HepG2 (cell line): ENCODE results near the gene CIROP. TPM values are rescaled to one million over a fixed set of nuclear protein-coding genes. Genes with fewer than 3 reads are reported as not detected.

Experiments used
- ATF2 ChIP-seq: sonication (generic); formaldehyde crosslinking; IDR thresholded peaks from 2 replicates; pipeline ENCODE4 v1.4.0; 2020; ENCODE audit warnings: missing genetic modification reagents
- ETV5 ChIP-seq: IDR thresholded peaks from 2 replicates; pipeline ENCODE4 v1.6.1; 2018; ENCODE audit warnings: missing biosample characterization, missing genetic modification reagents, inconsistent platforms, borderline replicate concordance
- GTF2F1 ChIP-seq: fragments of 150-350 bp; IDR thresholded peaks from 2 replicates; pipeline ENCODE4 v1.6.1; 2014; ENCODE audit warnings: low read length
- NFYC ChIP-seq: IDR thresholded peaks from 2 replicates; pipeline ENCODE4 v1.6.1; 2016; ENCODE audit warnings: missing genetic modification reagents, missing compliant biosample characterization
- RFX3 ChIP-seq: IDR thresholded peaks from 2 replicates; pipeline ENCODE4 v1.6.1; 2016; ENCODE audit warnings: missing biosample characterization, missing genetic modification reagents
- TBX2 ChIP-seq: sonication (generic); formaldehyde crosslinking; IDR thresholded peaks from 2 replicates; pipeline ENCODE4 v1.5.0; 2020; ENCODE audit warnings: missing genetic modification reagents, mild to moderate bottlenecking, borderline replicate concordance
- ZNF407 ChIP-seq: sonication (generic); formaldehyde crosslinking; IDR thresholded peaks from one replicate; pipeline ENCODE4 v1.5.1; 2020; ENCODE audit warnings: mild to moderate bottlenecking, missing genetic modification reagents; ENCODE audit errors: not compliant biosample characterization
- ZNF644 ChIP-seq: IDR thresholded peaks from 2 replicates; pipeline ENCODE4 v1.6.1; 2016; ENCODE audit warnings: low read depth
- polyA plus RNA-seq, 8 experiments: library from polyadenylated mRNA; depleted of rRNA in 3 of 8; stranded (reverse) in 7 of 8; unstranded in 1 of 8; fragments of >200 nt; fragmentation: Illumina TruSeq in 4 of 8; extraction: Trizol in 4 of 8; gene quantifications; 2 replicates each; pipeline versions ENCODE4 v1.2.1 to v1.2.3, GENCODE V29; 2011 to 2016; ENCODE audit warnings: low read depth in 4 of 8, missing spikeins in 1 of 8, mixed read lengths in 1 of 8; ENCODE audit not compliant: insufficient read depth in 1 of 8
- total RNA-seq, 5 experiments: library from RNA; depleted of rRNA; stranded (reverse); fragments of >200 nt; fragmentation: Illumina TruSeq; extraction: Trizol; gene quantifications; 2 replicates each; pipeline ENCODE4 v1.2.3, GENCODE V29; 2016; ENCODE audit warnings: low read depth in 1 of 5
- TF ChIP-seq, protein P1 (sequence below): sonication (generic); formaldehyde crosslinking; conservative IDR thresholded peaks from 2 replicates; pipeline ENCODE4 v1.8.1; 2023; ENCODE audit warnings: missing genetic modification reagents
- TF ChIP-seq, protein P2 (sequence below): sonication (generic); formaldehyde crosslinking; IDR thresholded peaks from 2 replicates; pipeline ENCODE4 v1.4.0; 2020; ENCODE audit warnings: missing genetic modification reagents
- TF ChIP-seq, protein P3 (sequence below): sonication (generic); formaldehyde crosslinking; IDR thresholded peaks from 2 replicates; pipeline ENCODE4 v1.4.0; 2020; ENCODE audit warnings: missing genetic modification reagents, borderline replicate concordance

The CIROP gene
- total and polyA plus RNA-seq, 2 of the 13 experiments (the other 11 are each of a cell fraction or from before 2014, with no cell fraction given): 0.07 TPM; not detected in 1

DNA sequence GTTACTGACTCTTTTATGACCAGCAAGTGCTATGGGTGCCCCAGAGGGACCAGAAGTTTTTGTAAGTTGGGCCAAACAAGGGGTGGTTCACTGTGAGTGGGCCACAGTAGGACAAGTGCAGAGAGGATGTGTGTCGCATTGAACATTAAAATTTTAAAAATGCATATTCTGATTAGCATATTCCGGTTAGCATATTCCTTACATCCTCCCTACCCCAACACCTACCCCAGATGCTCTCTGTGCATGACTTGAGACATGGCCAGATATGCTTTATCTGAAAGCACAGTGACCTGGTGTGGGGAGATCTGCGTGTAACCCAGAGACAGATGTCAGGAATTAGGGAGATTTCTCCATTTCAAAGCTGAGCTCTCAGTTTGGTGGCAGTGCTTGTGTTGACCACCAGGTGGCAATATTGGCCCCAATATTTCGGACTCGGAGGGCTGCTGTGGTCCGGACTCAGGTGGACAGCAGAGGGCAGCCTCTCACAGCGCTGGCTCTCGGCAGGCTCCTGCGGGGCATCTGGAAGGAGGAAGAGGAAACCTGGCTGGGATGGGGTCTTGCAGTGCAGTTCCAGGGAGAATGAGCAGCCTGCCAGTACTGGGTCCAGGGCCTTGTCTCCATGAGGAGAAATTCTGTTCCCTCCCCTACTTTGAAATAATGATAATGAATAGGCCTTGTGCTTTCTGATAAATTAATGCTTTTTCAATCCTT, 15.9 kb upstream of the CIROP start (continued):
- TF ChIP-seq ZNF407: no peak
- 0 out of 2 replicates have a peak, but pooled peaks have one; percentile 41 for TF ChIP-seq RFX3 (CRISPR knock-in tag)
- TF ChIP-seq ZNF644 (CRISPR knock-in tag): no peak
- TF ChIP-seq, protein P1, sequence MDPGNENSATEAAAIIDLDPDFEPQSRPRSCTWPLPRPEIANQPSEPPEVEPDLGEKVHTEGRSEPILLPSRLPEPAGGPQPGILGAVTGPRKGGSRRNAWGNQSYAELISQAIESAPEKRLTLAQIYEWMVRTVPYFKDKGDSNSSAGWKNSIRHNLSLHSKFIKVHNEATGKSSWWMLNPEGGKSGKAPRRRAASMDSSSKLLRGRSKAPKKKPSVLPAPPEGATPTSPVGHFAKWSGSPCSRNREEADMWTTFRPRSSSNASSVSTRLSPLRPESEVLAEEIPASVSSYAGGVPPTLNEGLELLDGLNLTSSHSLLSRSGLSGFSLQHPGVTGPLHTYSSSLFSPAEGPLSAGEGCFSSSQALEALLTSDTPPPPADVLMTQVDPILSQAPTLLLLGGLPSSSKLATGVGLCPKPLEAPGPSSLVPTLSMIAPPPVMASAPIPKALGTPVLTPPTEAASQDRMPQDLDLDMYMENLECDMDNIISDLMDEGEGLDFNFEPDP (CRISPR knock-in tag): no peak
- TF ChIP-seq, protein P2, sequence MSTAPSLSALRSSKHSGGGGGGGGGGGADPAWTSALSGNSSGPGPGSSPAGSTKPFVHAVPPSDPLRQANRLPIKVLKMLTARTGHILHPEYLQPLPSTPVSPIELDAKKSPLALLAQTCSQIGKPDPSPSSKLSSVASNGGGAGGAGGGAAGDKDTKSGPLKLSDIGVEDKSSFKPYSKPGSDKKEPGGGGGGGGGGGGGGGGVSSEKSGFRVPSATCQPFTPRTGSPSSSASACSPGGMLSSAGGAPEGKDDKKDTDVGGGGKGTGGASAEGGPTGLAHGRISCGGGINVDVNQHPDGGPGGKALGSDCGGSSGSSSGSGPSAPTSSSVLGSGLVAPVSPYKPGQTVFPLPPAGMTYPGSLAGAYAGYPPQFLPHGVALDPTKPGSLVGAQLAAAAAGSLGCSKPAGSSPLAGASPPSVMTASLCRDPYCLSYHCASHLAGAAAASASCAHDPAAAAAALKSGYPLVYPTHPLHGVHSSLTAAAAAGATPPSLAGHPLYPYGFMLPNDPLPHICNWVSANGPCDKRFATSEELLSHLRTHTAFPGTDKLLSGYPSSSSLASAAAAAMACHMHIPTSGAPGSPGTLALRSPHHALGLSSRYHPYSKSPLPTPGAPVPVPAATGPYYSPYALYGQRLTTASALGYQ: no peak
- TF ChIP-seq ATF2 (CRISPR knock-in tag): peak; percentile 77; the same call in 1 of the 2 replicates
- peak; percentile 73 for TF ChIP-seq ETV5 (CRISPR knock-in tag)
- TF ChIP-seq, protein P3, sequence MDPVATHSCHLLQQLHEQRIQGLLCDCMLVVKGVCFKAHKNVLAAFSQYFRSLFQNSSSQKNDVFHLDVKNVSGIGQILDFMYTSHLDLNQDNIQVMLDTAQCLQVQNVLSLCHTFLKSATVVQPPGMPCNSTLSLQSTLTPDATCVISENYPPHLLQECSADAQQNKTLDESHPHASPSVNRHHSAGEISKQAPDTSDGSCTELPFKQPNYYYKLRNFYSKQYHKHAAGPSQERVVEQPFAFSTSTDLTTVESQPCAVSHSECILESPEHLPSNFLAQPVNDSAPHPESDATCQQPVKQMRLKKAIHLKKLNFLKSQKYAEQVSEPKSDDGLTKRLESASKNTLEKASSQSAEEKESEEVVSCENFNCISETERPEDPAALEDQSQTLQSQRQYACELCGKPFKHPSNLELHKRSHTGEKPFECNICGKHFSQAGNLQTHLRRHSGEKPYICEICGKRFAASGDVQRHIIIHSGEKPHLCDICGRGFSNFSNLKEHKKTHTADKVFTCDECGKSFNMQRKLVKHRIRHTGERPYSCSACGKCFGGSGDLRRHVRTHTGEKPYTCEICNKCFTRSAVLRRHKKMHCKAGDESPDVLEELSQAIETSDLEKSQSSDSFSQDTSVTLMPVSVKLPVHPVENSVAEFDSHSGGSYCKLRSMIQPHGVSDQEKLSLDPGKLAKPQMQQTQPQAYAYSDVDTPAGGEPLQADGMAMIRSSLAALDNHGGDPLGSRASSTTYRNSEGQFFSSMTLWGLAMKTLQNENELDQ (CRISPR knock-in tag): peak; percentile 79; the same call in 1 of the 2 replicates
- no peak for TF ChIP-seq GTF2F1
- peak; percentile 43; the same call in 1 of the 2 replicates for TF ChIP-seq NFYC
- no peak for TF ChIP-seq TBX2 (CRISPR knock-in tag)
